GM18511 (cell line): ENCODE measurements around the gene CCR5AS.
"Not testable (repeated sequence)": the region's sequence is repeated elsewhere in the genome, so short reads cannot be mapped to it uniquely, and the experiment has no call there.

Experiments
- ATAC-seq: cut with Tn5 transposase; IDR thresholded peaks from one replicate; pipeline ENCODE4 v1.9.1; 2021; ENCODE audit warnings: mild to moderate bottlenecking, moderate library complexity; ENCODE audit not compliant: unreplicated experiment

The CCR5AS gene

GRCh38 chr3:46358466-46358865 lies 48.4 kb downstream of the CCR5AS start:
- no peak for ATAC-seq

DNA sequence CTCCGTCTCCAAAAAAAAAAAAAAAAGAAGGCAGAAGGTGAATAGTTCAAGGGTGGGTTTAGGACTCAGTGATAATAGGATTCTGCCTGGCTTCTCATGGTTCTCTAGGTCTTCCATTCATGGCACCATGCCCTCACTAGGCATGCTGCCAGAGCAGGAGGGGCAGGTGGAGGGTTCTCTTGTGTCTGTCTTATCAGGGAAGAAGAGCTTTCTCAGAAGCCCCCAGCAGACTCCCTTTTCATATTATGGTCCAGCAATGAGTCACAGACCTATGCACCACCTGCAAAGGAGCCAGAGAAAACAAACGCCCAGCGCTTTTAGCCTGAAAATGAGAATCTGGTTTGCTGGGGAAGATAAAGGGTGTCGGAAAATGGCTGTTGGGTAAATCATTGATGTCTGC lies 50.0 kb downstream of the CCR5AS start:
- no peak for ATAC-seq

DNA sequence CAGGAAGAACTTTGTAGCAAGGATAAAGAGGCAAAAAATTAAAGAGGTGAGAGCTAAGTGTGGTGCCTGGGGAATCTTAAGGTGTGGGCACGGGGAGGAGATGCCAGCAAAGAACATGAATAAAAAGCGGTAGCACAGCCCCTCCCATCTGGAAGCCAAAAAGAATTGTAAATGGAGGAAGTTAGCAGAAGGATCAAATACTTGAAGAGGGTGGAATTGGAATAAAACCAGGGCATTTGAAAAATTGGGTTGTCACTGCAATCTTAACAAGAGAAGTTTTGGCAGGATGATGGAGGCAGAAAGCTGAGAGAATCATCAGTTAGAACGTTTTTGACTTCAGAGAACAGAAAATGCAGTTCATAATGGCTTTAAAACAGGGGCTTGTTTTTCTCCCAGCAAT lies 50.6 kb downstream of the CCR5AS start:
- no peak for ATAC-seq

- no peak for ATAC-seq
Measured at GRCh38 chr3:46354984-46355383, 51.9 kb downstream of the CCR5AS start.

DNA sequence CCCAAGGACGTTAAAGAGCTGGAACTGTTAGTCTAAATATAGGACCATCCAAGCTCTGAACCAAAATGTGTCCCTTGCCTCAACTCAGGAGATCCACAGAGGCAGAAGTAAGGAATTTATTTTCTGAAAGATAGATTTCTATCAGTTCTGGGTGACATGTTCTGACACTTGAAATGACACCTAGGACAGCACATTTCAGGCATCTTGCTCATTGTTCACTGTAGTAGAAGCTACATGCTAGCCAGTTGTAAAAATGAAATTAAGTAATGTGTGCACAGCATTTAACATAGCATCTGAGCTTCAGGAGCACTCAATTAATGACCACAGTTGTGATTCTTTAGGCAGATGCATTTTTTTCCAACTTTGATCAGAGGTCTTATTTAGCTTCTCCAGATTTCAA lies 52.4 kb downstream of the CCR5AS start:
- ATAC-seq: no peak

DNA sequence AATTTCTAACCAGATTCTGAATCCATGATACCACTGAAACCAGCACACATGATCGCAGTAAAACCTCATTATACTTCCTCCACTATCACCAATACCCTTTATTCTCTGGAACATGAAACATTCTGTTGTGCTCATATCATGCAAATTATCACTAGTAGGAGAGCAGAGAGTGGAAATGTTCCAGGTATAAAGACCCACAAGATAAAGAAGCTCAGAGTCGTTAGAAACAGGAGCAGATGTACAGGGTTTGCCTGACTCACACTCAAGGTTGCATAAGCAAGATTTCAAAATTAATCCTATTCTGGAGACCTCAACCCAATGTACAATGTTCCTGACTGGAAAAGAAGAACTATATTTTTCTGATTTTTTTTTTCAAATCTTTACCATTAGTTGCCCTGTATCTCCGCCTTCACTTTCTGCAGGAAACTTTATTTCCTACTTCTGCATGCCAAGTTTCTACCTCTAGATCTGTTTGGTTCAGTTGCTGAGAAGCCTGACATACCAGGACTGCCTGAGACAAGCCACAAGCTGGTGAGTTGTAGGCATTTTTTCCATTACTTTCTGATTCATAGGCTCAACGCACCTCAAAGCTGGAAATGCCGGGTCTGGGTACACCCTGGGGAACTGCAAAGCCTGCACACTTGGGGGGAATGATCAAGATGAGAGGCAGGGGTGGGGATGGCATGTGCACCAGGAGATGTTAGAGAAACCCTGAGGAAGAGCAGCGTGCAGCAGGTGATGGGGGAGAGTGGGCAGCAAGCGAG lies 53.0 kb downstream of the CCR5AS start, which contains the start of gene CCR2:
TSS of gene CCR2 (plus strand) at position 465 of the 764 bp plus-strand sequence. CDS start 3,417 bp downstream, outside the sequence.
- no peak for ATAC-seq

- no peak for ATAC-seq
Measured at GRCh38 chr3:46353090-46353489, 53.8 kb downstream of the CCR5AS start.

DNA sequence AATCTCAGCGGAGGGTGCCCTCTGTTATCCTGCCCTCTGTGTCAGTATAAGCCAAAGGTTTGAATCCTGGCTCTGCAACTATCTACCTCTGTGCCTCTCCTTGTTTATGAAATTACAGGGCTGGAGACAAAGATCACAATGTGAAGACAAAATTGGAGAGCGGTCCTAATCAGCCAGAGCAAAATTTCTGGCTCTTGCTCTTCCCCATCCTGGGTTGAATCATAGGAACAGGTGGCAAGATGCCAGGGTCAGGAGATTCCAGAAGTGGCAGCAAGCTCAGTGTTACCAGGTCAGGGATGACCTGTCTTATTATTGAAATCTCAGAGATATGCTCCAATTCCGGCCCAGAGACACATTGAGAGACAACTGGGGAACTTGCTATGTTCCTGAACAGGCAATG lies 55.2 kb downstream of the CCR5AS start:
- ATAC-seq: no peak

DNA sequence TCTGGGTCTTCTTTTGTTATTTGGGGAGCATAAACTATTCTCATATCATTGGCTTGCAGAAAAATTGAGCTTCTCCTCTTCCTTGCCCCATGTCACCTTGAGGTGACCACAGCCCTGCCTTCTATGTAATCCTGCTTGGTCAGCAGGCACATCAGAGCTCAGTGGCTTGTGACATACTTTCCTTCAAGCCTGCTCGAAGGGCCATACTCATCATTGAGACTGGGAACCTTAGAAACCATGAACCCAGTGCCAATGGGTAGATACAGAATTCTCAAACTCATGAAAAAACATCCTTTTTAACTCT lies 56.7 kb downstream of the CCR5AS start:
- peak; percentile 41 for ATAC-seq

- peak; percentile 80 for ATAC-seq
Measured at GRCh38 chr3:46349484-46350261, 57.2 kb downstream of the CCR5AS start.

DNA sequence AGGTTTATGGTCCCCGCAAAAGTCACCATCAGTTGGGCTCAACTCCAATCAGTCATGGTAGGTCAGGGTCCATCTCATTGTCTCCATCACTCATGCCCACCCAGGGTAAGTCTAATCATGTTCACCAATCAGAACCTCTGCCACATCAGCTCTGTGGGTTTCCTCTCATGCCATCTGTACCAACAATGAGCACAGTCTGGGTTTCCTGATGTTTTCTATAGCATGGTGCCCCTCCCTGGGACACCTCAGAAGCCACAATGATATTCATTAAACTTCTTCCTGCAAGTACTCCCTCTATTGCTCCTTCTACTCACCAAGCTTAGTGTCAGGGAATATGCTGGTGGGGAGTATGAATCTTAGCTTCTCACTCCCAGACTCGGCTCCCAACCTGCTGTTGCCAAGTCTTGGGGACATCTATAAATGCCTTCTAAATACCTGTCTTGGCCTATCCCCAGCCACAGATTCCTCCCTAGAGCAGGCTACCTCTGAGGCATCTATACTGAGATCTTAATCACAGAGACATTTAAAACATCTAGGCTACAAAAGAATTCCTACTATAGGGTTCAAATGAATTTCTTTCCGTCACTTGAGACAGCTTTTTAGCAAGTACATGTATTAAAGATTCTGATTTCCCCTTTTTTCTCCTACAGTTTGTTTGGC lies 57.9 kb downstream of the CCR5AS start:
- no peak for ATAC-seq

DNA sequence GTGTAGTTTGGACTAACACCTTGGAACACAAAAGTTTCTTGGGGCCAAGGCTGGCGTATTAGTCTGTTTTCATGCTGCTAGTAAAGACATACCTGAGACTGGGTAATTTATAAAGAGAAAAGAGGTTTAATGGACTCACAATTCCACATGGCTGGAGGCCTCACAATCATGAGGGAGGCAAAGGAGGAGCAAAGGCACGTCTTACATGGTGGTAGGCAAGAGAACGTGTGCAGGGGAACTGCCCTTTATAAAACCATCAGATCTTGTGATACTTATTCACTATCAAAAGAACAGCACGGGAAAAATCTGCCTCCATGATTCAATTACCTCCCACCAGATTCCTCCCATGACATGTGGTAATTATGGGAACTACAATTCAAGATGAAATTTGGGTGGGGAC lies 62.4 kb downstream of the CCR5AS start:
- ATAC-seq: no peak

DNA sequence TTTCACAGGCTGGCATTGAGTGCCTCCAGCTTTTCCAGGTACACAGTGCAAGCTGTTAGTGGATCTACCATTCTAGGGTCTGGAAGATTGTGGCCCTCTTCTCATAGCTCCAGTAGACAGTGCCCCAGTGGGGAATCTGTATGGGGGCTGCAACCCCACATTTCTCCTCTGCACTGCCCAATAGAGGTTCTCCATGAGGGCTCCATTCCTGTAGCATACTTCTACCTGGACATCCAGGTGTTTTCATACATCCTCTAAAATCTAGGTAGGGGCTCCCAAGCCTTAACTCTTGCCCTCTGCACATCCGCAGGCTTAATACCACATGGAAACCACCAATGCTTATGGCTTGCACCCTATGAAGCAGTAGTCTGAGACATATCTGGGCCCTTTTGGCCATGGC lies 68.0 kb downstream of the CCR5AS start:
- ATAC-seq: no peak

DNA sequence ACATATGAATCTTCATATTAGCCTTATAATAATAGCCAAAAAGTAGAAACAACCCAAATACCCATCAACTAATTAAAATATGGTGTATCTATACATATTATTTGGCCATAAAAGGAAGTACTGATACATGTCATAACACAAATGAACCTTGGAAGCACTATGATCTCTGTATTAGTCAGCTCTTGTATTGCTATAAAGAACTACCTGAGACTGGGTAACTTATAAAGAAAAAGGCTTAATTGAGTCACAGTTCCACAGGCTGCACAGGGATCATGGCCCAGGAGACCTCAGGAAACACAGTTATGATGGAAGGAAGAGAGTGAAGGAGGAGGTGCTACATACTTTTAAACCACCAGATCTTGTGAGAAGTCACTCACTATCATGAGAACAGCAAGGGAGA lies 69.0 kb downstream of the CCR5AS start:
- no peak for ATAC-seq

- no peak for ATAC-seq
Measured at GRCh38 chr3:46335541-46335940, 71.3 kb downstream of the CCR5AS start.

DNA sequence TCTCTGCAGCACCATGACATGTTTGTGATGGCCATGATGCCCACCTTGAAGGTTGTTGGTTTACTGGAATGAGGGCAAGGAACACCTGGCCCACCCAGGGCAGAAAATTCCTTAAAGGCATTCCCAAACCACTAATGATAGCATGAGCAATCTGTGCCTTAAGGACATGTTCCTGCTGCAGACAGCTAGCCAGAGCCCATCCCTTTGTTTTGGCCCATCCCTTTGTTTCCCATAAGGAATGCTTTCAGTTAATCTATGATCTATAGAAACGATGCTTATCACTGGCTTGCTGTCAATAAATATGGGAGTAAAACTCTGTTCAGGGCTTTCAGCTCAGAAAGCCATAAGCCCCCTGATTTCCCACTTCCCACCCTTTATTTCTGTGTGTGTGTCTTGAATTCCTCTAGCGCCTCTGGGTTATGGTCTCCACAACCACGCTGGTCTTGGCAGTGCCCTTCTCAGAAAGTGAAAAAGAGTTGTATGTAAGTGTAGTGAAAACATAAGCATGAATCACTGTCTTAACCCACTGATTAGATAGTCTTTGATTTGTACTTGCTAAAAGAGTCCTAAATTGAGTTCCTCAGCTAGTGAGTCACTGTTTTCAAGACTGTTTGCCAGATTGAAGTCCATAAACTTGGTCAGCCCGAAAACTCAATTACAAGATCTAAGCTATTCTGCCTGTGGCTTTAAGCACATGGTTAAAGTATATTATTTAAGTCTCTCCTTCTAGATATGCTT lies 72.0 kb downstream of the CCR5AS start:
- ATAC-seq: no peak

- not testable (repeated sequence) for ATAC-seq
Measured at GRCh38 chr3:46330676-46331075, 76.2 kb downstream of the CCR5AS start.

- ATAC-seq: no peak
Measured at GRCh38 chr3:46325645-46326300, 81.1 kb downstream of the CCR5AS start.

- no peak for ATAC-seq
Measured at GRCh38 chr3:46324036-46324435, 82.8 kb downstream of the CCR5AS start.

GRCh38 chr3:46321461-46322104 lies 85.3 kb downstream of the CCR5AS start:
- no peak for ATAC-seq
